Activated T-cell treated with anti-CD3 and anti-CD28 coated beads for 48 hours (primary cell): ENCODE measurements around the gene C2orf78.
"Not testable (repeated sequence)": the region's sequence is repeated elsewhere in the genome, so short reads cannot be mapped to it uniquely, and the experiment has no call there.

Experiments used
- DNase-seq: peaks from one replicate; pipeline ENCODE4 v3.0.0-alpha.2; 2020; ENCODE audit warnings: low read depth

Gene C2orf78

GRCh38 chr2:73779467-73780236, 4.3 kb upstream of the C2orf78 start, which contains the start of gene DUSP11:
TSS of gene DUSP11 (minus strand) at chr2:73780103. CDS start at chr2:73779974, 129 bp downstream.
- peak; percentile 95 for DNase-seq

GRCh38 chr2:73780237-73780582, 3.8 kb upstream of the C2orf78 start:
- DNase-seq, result no peak

GRCh38 chr2:73783402-73783801, 581 bp upstream of the C2orf78 start:
- not testable (repeated sequence) for DNase-seq

- DNase-seq, result no peak
Observed at GRCh38 chr2:73811878-73812277, 27.9 kb downstream of the C2orf78 start.

GRCh38 chr2:73812635-73813034, 28.7 kb downstream of the C2orf78 start:
- DNase-seq, result no peak

GRCh38 chr2:73818296-73818695, 34.3 kb downstream of the C2orf78 start:
- no peak for DNase-seq

- DNase-seq, result peak; percentile 15
Observed at GRCh38 chr2:73821227-73821626, 37.2 kb downstream of the C2orf78 start.

- DNase-seq, result no peak
Observed at GRCh38 chr2:73821669-73822068, 37.7 kb downstream of the C2orf78 start.

- no peak for DNase-seq
Observed at GRCh38 chr2:73822276-73822675, 38.3 kb downstream of the C2orf78 start.

- DNase-seq, result no peak
Observed at GRCh38 chr2:73822991-73823390, 39.0 kb downstream of the C2orf78 start.

GRCh38 chr2:73823416-73823815, 39.4 kb downstream of the C2orf78 start:
- no peak for DNase-seq

- no peak for DNase-seq
Observed at GRCh38 chr2:73823916-73824523, 40.0 kb downstream of the C2orf78 start.

GRCh38 chr2:73825408-73825807, 41.4 kb downstream of the C2orf78 start:
- no peak for DNase-seq

- no peak for DNase-seq
Observed at GRCh38 chr2:73827018-73827417, 43.0 kb downstream of the C2orf78 start.

- DNase-seq, result no peak
Observed at GRCh38 chr2:73827660-73828388, 43.8 kb downstream of the C2orf78 start.

- DNase-seq, result no peak
Observed at GRCh38 chr2:73828389-73828817, 44.4 kb downstream of the C2orf78 start.

GRCh38 chr2:73828818-73829570, 45.0 kb downstream of the C2orf78 start, which contains the start of gene STAMBP:
TSS of gene STAMBP (plus strand) at chr2:73828961. CDS start at chr2:73830857, 1,896 bp downstream.
- peak; percentile 83 for DNase-seq

- peak; percentile 8 for DNase-seq
Observed at GRCh38 chr2:73830871-73831401, 47.0 kb downstream of the C2orf78 start.

GRCh38 chr2:73832930-73833329, 48.9 kb downstream of the C2orf78 start:
- DNase-seq, result no peak

- DNase-seq, result no peak
Observed at GRCh38 chr2:73836141-73836943, 52.4 kb downstream of the C2orf78 start.
